GM12878 (cell line): ENCODE measurements around the gene MYH9. TPM values are rescaled to one million over a fixed set of nuclear protein-coding genes. Genes with fewer than 3 reads are reported as not detected.

ENCODE experiments used
- ATAC-seq: fragments of 200-7000 bp; cut with Tn5 transposase; 3 replicates; pipeline ENCODE4 v1.9.1; 2020; ENCODE audit warnings: mild to moderate bottlenecking, moderate library complexity
- BruUV-seq: library from RNA; stranded (reverse); fragments of 400-500 nt; replicated peaks from 2 replicates; lab custom pipeline; 2021; lab: Mats Ljungman, UMichigan
- CTCF ChIA-PET: fragments of 300-600 bp; sonication (Branson Sonifier 250); formaldehyde crosslinking; extraction: SDS; loops from one replicate; lab custom pipeline; 2021; ENCODE audit warnings: inconsistent platforms; lab: Yijun Ruan, JAX
- POLR2A ChIA-PET: fragments of 350-600 bp; formaldehyde crosslinking; extraction: SDS; loops from one replicate; lab custom pipeline; 2021; ENCODE audit warnings: inconsistent platforms; lab: Charles Lee
- RAD21 ChIA-PET: fragments of 300-600 bp; sonication (Branson Sonifier 250); formaldehyde crosslinking; loops from one replicate; lab custom pipeline; 2023; ENCODE audit warnings: antibody characterized with exemption; ENCODE audit not compliant: unreplicated experiment; lab: Charles Lee
- SMC1A ChIA-PET: fragments of 300-600 bp; sonication (Branson Sonifier 250); formaldehyde crosslinking; loops from one replicate; lab custom pipeline; 2023; ENCODE audit not compliant: unreplicated experiment, uncharacterized antibody; lab: Charles Lee
- DNase-seq: peaks from one replicate; pipeline ENCODE4 v3.0.0-alpha.2; 2011; ENCODE audit warnings: low read depth, low spot score
- FAIRE-seq: peaks from 3 replicates; lab custom pipeline; 2011; peaks lifted over from hg19 to GRCh38; lab: Jason Lieb, UNC
- H2AFZ ChIP-seq: 2 replicates; pipeline ENCODE4 v1.6.0; 2011; ENCODE audit warnings: low read depth, low read length, control low read depth; ENCODE audit not compliant: control insufficient read depth
- H3K27ac ChIP-seq: 2 replicates; pipeline ENCODE4 v1.5.1; 2011; ENCODE audit warnings: control low read depth; ENCODE audit not compliant: control insufficient read depth, insufficient read depth
- H3K27me3 ChIP-seq, 2 experiments: replicated peaks in 1 of 2; 2 replicates each; pipeline versions ENCODE4 v1.6.0 to v1.6.1; 2011; ENCODE audit warnings: low read length in 1 of 2; ENCODE audit not compliant: control insufficient read depth in 2 of 2, insufficient read depth in 2 of 2
- H3K36me3 ChIP-seq, 2 experiments: 2 replicates each; pipeline ENCODE4 v1.5.1; 2011; ENCODE audit warnings: low read length in 1 of 2; ENCODE audit not compliant: control insufficient read depth in 2 of 2, insufficient read depth in 2 of 2
- H3K4me1 ChIP-seq: 2 replicates; pipeline ENCODE4 v1.6.1; 2011; ENCODE audit warnings: mild to moderate bottlenecking, low read length, moderate library complexity, mixed read lengths; ENCODE audit not compliant: control insufficient read depth, insufficient read depth
- H3K4me2 ChIP-seq: 2 replicates; pipeline ENCODE4 v1.6.0; 2011; ENCODE audit warnings: control low read depth; ENCODE audit not compliant: control insufficient read depth, insufficient read depth
- H3K4me3 ChIP-seq: fragments of 200-600 bp; sonication (generic); 2 replicates; pipeline ENCODE4 v1.5.1; 2016
- H3K79me2 ChIP-seq: 2 replicates; pipeline ENCODE4 v1.6.0; 2011; ENCODE audit warnings: low read length; ENCODE audit not compliant: control insufficient read depth, insufficient read depth
- H3K9ac ChIP-seq: 2 replicates; pipeline ENCODE4 v1.8.0; 2011; ENCODE audit warnings: low read length, control low read depth, mixed read lengths; ENCODE audit not compliant: control insufficient read depth, insufficient read depth
- H3K9me3 ChIP-seq: replicated peaks from 3 replicates; pipeline ENCODE4 v1.5.1; 2011; ENCODE audit warnings: mild to moderate bottlenecking, low read length; ENCODE audit not compliant: control insufficient read depth, insufficient read depth
- H4K20me1 ChIP-seq: 2 replicates; pipeline ENCODE4 v1.6.0; 2011; ENCODE audit not compliant: control insufficient read depth, insufficient read depth
- PAX8 ChIP-seq: fragments of 450-650 bp; IDR thresholded peaks from 2 replicates; pipeline ENCODE4 v1.6.1; 2017; ENCODE audit warnings: mild to moderate bottlenecking, moderate library complexity
- POLR2A ChIP-seq: IDR thresholded peaks from 2 replicates; pipeline ENCODE4 v1.6.1; 2011; ENCODE audit warnings: low read depth, mild to moderate bottlenecking, low read length
- WGBS: methylation state at CpG from one replicate; pipeline ENCODE4 v1.1.6; 2016; ENCODE audit warnings: low lambda C conversion rate; ENCODE audit not compliant: insufficient replicate concordance, insufficient coverage; ENCODE audit errors: missing lambda C conversion rate; 5-methylcytosine and 5-hydroxymethylcytosine counted together
- in situ Hi-C: fragments of 300-500 bp; cut with MboI; formaldehyde crosslinking; loops from 9 replicates; pipeline ENCODE4 v1.14.3; 2018; ENCODE audit warnings: mixed read lengths
- intact Hi-C: fragments of 100-400 bp; cut with micrococcal nuclease; formaldehyde crosslinking; loops from one replicate; pipeline ENCODE4 v1.14.2; 2022; ENCODE audit not compliant: unreplicated experiment
- polyA plus RNA-seq, 11 experiments: library from polyadenylated mRNA; depleted of rRNA in 4 of 11; unstranded in 6 of 11; stranded (reverse) in 5 of 11; fragments of >200 nt; fragmentation: Nextera tagmentation in 4 of 11; fragmentation: Illumina TruSeq in 1 of 11; extraction: Ambion mirVana in 4 of 11; extraction: Trizol in 1 of 11; gene quantifications; 1 replicate in 1 of 11; 2 replicates in 10 of 11; pipeline versions ENCODE4 v1.2.1 to v1.2.3, GENCODE V29; 2011 to 2016; ENCODE audit warnings: inconsistent platforms in 2 of 11, missing spikeins in 2 of 11, low read depth in 1 of 11
- total RNA-seq, 4 experiments: library from RNA; depleted of rRNA in 3 of 4; stranded (reverse); fragments of >200 nt in 3 of 4; fragmentation: Illumina TruSeq in 1 of 4; extraction: Trizol in 1 of 4; gene quantifications; 2 replicates each; pipeline versions ENCODE4 v1.2.1 to v1.2.3, GENCODE V29; 2013 to 2021
- TF ChIP-seq, protein P1 (sequence below): fragments of 450-650 bp; IDR thresholded peaks from 2 replicates; pipeline ENCODE4 v1.6.1; 2017; ENCODE audit warnings: mild to moderate bottlenecking, low read depth, inconsistent platforms; ENCODE audit not compliant: poor library complexity, severe bottlenecking

The MYH9 gene
- total and polyA plus RNA-seq, 10 of the 15 experiments (the other 5 are each of a cell fraction or from before 2014, with no cell fraction given): 5.1 to 525 (median 145) TPM

- intact Hi-C loops: no loop called here
- no peak for ATAC-seq
- H3K4me1 ChIP-seq: no peaks in the 10 kb centered on the region
- H4K20me1 ChIP-seq: no peaks in the 10 kb centered on the region
- no peak for TF ChIP-seq PAX8
- TF ChIP-seq, protein P1, sequence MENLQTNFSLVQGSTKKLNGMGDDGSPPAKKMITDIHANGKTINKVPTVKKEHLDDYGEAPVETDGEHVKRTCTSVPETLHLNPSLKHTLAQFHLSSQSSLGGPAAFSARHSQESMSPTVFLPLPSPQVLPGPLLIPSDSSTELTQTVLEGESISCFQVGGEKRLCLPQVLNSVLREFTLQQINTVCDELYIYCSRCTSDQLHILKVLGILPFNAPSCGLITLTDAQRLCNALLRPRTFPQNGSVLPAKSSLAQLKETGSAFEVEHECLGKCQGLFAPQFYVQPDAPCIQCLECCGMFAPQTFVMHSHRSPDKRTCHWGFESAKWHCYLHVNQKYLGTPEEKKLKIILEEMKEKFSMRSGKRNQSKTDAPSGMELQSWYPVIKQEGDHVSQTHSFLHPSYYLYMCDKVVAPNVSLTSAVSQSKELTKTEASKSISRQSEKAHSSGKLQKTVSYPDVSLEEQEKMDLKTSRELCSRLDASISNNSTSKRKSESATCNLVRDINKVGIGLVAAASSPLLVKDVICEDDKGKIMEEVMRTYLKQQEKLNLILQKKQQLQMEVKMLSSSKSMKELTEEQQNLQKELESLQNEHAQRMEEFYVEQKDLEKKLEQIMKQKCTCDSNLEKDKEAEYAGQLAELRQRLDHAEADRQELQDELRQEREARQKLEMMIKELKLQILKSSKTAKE: no peak
- 0 out of 2 replicates have a peak, but pooled peaks have one; percentile 36 for TF ChIP-seq POLR2A
- no TSS peak for BruUV-seq
- H3K36me3 ChIP-seq: peaks cover 58 to 67% of the 10 kb centered on the region in 2 experiments
- no peak overlapping the region for H3K9ac ChIP-seq
- no peak overlapping the region for H2AFZ ChIP-seq
- H3K9me3 ChIP-seq: no peaks in the 10 kb centered on the region
- in situ Hi-C loops: no loop called here
- H3K27ac ChIP-seq: no peak overlapping the region
- SMC1A ChIA-PET: interaction anchor here (0.8 to 1.1 kb wide), 2 partner anchors 18 to 176 kb away, joined by 3 read pairs; no protein-coding TSS in a partner anchor
- no peak for DNase-seq
- 89% methylated on average over 22 of the region's 26 CpGs for WGBS
- POLR2A ChIA-PET: no interaction called here
- CTCF ChIA-PET: interaction anchor here (0.9 to 1.7 kb wide), 3 partner anchors 16 to 177 kb away, joined by 3 to 6 read pairs (median 3); partner anchors contain the start of gene APOL2
- RAD21 ChIA-PET: no interaction called here
- no peak overlapping the region for H3K4me2 ChIP-seq
- no peak overlapping the region for H3K4me3 ChIP-seq
- no peaks in the 10 kb centered on the region for H3K27me3 ChIP-seq
- H3K79me2 ChIP-seq: no peaks in the 10 kb centered on the region
- FAIRE-seq: no peak
Observed at GRCh38 chr22:36293606-36294292, 94.0 kb downstream of the MYH9 start.
